HCT116 (cell line): Measurements from ENCODE around the gene COL28A1. TPM values are rescaled to one million over a fixed set of nuclear protein-coding genes. Genes with fewer than 3 reads are reported as not detected.

Experiments used
- ATAC-seq: fragments of 200-7000 bp; cut with Tn5 transposase; 2 replicates; pipeline ENCODE4 v1.9.1; 2020; ENCODE audit warnings: mild to moderate bottlenecking, moderate library complexity
- BruUV-seq: library from RNA; stranded (reverse); fragments of 400-500 nt; replicated peaks from 2 replicates; lab custom pipeline; 2021; lab: Mats Ljungman, UMichigan
- CTCF ChIA-PET: fragments of 300-600 bp; sonication (Branson Sonifier 250); formaldehyde crosslinking; loops from one replicate; lab custom pipeline; 2021; ENCODE audit warnings: antibody characterized with exemption; lab: Charles Lee
- POLR2A ChIA-PET: fragments of 300-600, 350-600 bp; sonication (Branson Sonifier 250); formaldehyde crosslinking; loops from one replicate; lab custom pipeline; 2021; ENCODE audit warnings: antibody characterized with exemption; lab: Charles Lee
- RAD21 ChIA-PET, 2 experiments: fragments of 300-600 bp; sonication (Branson Sonifier 250); formaldehyde crosslinking; loops; one replicate each; lab custom pipeline; 2023; ENCODE audit warnings: low total read pairs in 2 of 2; ENCODE audit not compliant: uncharacterized antibody in 2 of 2, unreplicated experiment in 2 of 2, low non-redundant PET in 1 of 2; lab: Charles Lee
- DNase-seq: peaks from one replicate; pipeline ENCODE4 v3.0.0-alpha.2; 2010; ENCODE audit warnings: low read depth, low spot score
- H2AFZ ChIP-seq: fragments of 200-600 bp; shearing (Covaris generic), sonication (generic); 2 replicates; pipeline ENCODE4 v1.6.1; 2017; ENCODE audit warnings: low read depth, mixed run types, mixed read lengths, antibody characterized with exemption, low read length; ENCODE audit not compliant: poor library complexity, severe bottlenecking
- H3K27ac ChIP-seq: 2 replicates; pipeline ENCODE4 v1.5.1; 2012; ENCODE audit warnings: low read depth, low read length
- H3K27me3 ChIP-seq: fragments of 200-600 bp; sonication (generic); 2 replicates; pipeline ENCODE4 v1.6.1; 2016; ENCODE audit warnings: mixed run types, low read length, mixed read lengths; ENCODE audit not compliant: insufficient read depth
- H3K36me3 ChIP-seq, 2 experiments: fragments of 200-500 bp in 1 of 2; fragments of 200-600 bp in 1 of 2; sonication (Bioruptor generic) in 1 of 2; sonication (generic) in 1 of 2; 2 replicates each; pipeline versions ENCODE4 v1.5.1 to v1.6.1; 2014 to 2016; ENCODE audit warnings: low read length in 2 of 2, inconsistent platforms in 1 of 2, mixed read lengths in 1 of 2, mixed run types in 1 of 2; ENCODE audit not compliant: insufficient read depth in 2 of 2, control insufficient read depth in 1 of 2
- H3K4me1 ChIP-seq, 2 experiments: fragments of 200-600 bp in 1 of 2; sonication (generic) in 1 of 2; 2 replicates each; pipeline versions ENCODE4 v1.5.1 to v1.6.1; 2012 to 2017; ENCODE audit warnings: low read length in 2 of 2, inconsistent platforms in 1 of 2, mild to moderate bottlenecking in 1 of 2, mixed read lengths in 1 of 2, mixed run types in 1 of 2, moderate library complexity in 1 of 2; ENCODE audit not compliant: insufficient read depth in 2 of 2, control insufficient read depth in 1 of 2
- H3K4me2 ChIP-seq: fragments of 200-600 bp; sonication (generic); 2 replicates; pipeline ENCODE4 v1.6.1; 2017; ENCODE audit warnings: mixed run types, low read length, mixed read lengths
- H3K4me3 ChIP-seq, 2 experiments: fragments of 200-600 bp in 1 of 2; sonication (generic) in 1 of 2; replicated peaks in 1 of 2; 2 replicates each; pipeline ENCODE4 v1.5.1; 2011 to 2016; ENCODE audit warnings: low read length in 2 of 2, control low read depth in 1 of 2, low read depth in 1 of 2, mild to moderate bottlenecking in 1 of 2, mixed read lengths in 1 of 2, mixed run types in 1 of 2
- H3K79me2 ChIP-seq: fragments of 200-600 bp; sonication (generic); 2 replicates; pipeline ENCODE4 v1.6.1; 2017; ENCODE audit warnings: mild to moderate bottlenecking, mixed run types, low read length, moderate library complexity, mixed read lengths; ENCODE audit not compliant: insufficient read depth
- H3K9ac ChIP-seq: fragments of 200-600 bp; sonication (generic); 2 replicates; pipeline ENCODE4 v1.6.1; 2016; ENCODE audit warnings: low read length, mixed read lengths
- H3K9me2 ChIP-seq: fragments of 200-600 bp; sonication (generic), shearing (Covaris generic); 2 replicates; pipeline ENCODE4 v1.6.1; 2017; ENCODE audit warnings: mixed run types, mild to moderate bottlenecking, moderate library complexity; ENCODE audit not compliant: insufficient read depth
- H3K9me3 ChIP-seq, 2 experiments: fragments of 200-500 bp in 1 of 2; fragments of 200-600 bp in 1 of 2; sonication (Bioruptor generic) in 1 of 2; sonication (generic) in 1 of 2; 2 replicates each; pipeline ENCODE4 v1.6.1; 2014 to 2017; ENCODE audit warnings: low read length in 2 of 2, mixed read lengths in 2 of 2, inconsistent platforms in 1 of 2, low read depth in 1 of 2, mild to moderate bottlenecking in 1 of 2, mixed run types in 1 of 2, moderate library complexity in 1 of 2; ENCODE audit not compliant: control insufficient read depth in 1 of 2, insufficient read depth in 1 of 2
- H4K20me1 ChIP-seq: fragments of 200-600 bp; sonication (generic), shearing (Covaris generic); 2 replicates; pipeline ENCODE4 v1.6.1; 2017; ENCODE audit warnings: mixed run types, mild to moderate bottlenecking, moderate library complexity; ENCODE audit not compliant: insufficient read depth
- ATF3 ChIP-seq: IDR thresholded peaks from 2 replicates; pipeline ENCODE4 v1.6.1; 2012
- CBX3 ChIP-seq: IDR thresholded peaks from 2 replicates; pipeline ENCODE4 v1.6.1; 2012; ENCODE audit warnings: low read depth
- EGR1 ChIP-seq: IDR thresholded peaks from 2 replicates; pipeline ENCODE4 v1.6.1; 2012; ENCODE audit warnings: low read depth
- ELF1 ChIP-seq: IDR thresholded peaks from 2 replicates; pipeline ENCODE4 v1.6.1; 2012; ENCODE audit warnings: low read depth, borderline replicate concordance
- EZH2phosphoT487 ChIP-seq: fragments of 200-600 bp; IDR thresholded peaks from 2 replicates; pipeline ENCODE4 v1.6.1; 2018; ENCODE audit warnings: antibody characterized with exemption, borderline replicate concordance
- FOSL1 ChIP-seq: IDR thresholded peaks from 2 replicates; pipeline ENCODE4 v1.6.1; 2012; ENCODE audit warnings: low read depth
- JUND ChIP-seq: IDR thresholded peaks from 2 replicates; pipeline ENCODE4 v1.6.1; 2012
- MAX ChIP-seq: IDR thresholded peaks from 2 replicates; pipeline ENCODE4 v1.6.1; 2012
- POLR2A ChIP-seq: IDR thresholded peaks from 2 replicates; pipeline ENCODE4 v1.7.0; 2011; ENCODE audit warnings: borderline replicate concordance; ENCODE audit not compliant: insufficient read depth, insufficient read length; ENCODE audit errors: extremely low read depth
- RAD21 ChIP-seq: IDR thresholded peaks from 2 replicates; pipeline ENCODE4 v1.6.1; 2012; ENCODE audit warnings: low read depth, mild to moderate bottlenecking
- SIN3A ChIP-seq: IDR thresholded peaks from 2 replicates; pipeline ENCODE4 v1.6.1; 2012; ENCODE audit warnings: low read depth
- SP1 ChIP-seq: IDR thresholded peaks from 2 replicates; pipeline ENCODE4 v1.6.1; 2012; ENCODE audit warnings: low read depth
- SRF ChIP-seq: IDR thresholded peaks from 2 replicates; pipeline ENCODE4 v1.6.1; 2012; ENCODE audit warnings: low read depth
- ZNF274 ChIP-seq: fragments of 200-500 bp; sonication (Bioruptor generic); IDR thresholded peaks from 2 replicates; pipeline ENCODE4 v1.6.1; 2014; ENCODE audit warnings: mild to moderate bottlenecking, low read depth, low read length, inconsistent platforms
- intact Hi-C: fragments of 100-400 bp; cut with micrococcal nuclease; formaldehyde crosslinking; loops from 2 replicates; pipeline ENCODE4 v1.10.0; 2022
- total RNA-seq: library from RNA; stranded (reverse); gene quantifications from one replicate; pipeline ENCODE4 v1.2.1, GENCODE V29; 2021; ENCODE audit not compliant: unreplicated experiment
- TF ChIP-seq, protein P1 (sequence below), 3 experiments: fragments of 200-600 bp in 1 of 3; sonication (generic) in 1 of 3; IDR thresholded peaks in 2 of 3; conservative IDR thresholded peaks in 1 of 3; 2 replicates each; pipeline ENCODE4 v1.5.1; 2012 to 2017; ENCODE audit warnings: low read depth in 2 of 3, low read length in 2 of 3, antibody characterized with exemption in 1 of 3, borderline replicate concordance in 1 of 3, control low read depth in 1 of 3, mild to moderate bottlenecking in 1 of 3, mixed read lengths in 1 of 3, mixed run types in 1 of 3, moderate library complexity in 1 of 3; ENCODE audit not compliant: insufficient read depth in 1 of 3
- TF ChIP-seq, protein P2 (sequence below): IDR thresholded peaks from 2 replicates; pipeline ENCODE4 v1.6.1; 2012; ENCODE audit warnings: low read depth

COL28A1 gene
- total RNA-seq, 1 experiment from 2014 or later = 0.12 TPM

- no peak for TF ChIP-seq CBX3
- TF ChIP-seq MAX = no peak
- no peak for TF ChIP-seq SRF
- TF ChIP-seq JUND = no peak
- no peak for TF ChIP-seq FOSL1
- no peak for TF ChIP-seq SP1
Observed at GRCh38 chr7:7557252-7557651, 21.6 kb upstream of the COL28A1 start (continued).

- RAD21 ChIA-PET = no interaction called here
- no peak for DNase-seq
Observed at GRCh38 chr7:7556852-7557251, 21.2 kb upstream of the COL28A1 start.

More at GRCh38 chr7:7556852-7557251, 21.2 kb upstream of the COL28A1 start:
- H3K9me3 ChIP-seq = peaks cover 0 to 6% of the 10 kb centered on the region in 2 experiments; a peak in 2 of 4 replicates
- H3K79me2 ChIP-seq = no peaks in the 10 kb centered on the region
- BruUV-seq = no TSS peak
- ChIA-PET CTCF (no interaction called here), POLR2A (no interaction called here)
- no peaks in the 10 kb centered on the region for H3K27me3 ChIP-seq
- no peak overlapping the region for H3K4me2 ChIP-seq
- H4K20me1 ChIP-seq = no peaks in the 10 kb centered on the region
- H3K4me1 ChIP-seq = no peaks in the 10 kb centered on the region
- TF ChIP-seq ELF1 (no peak), EZH2phosphoT487 (no peak), JUND (no peak), ATF3 (no peak), ZNF274 (no peak), MAX (no peak), POLR2A (no peak), EGR1 (no peak), SRF (no peak), RAD21 (no peak), SP1 (no peak), SIN3A (no peak)
- TF ChIP-seq, protein P1, sequence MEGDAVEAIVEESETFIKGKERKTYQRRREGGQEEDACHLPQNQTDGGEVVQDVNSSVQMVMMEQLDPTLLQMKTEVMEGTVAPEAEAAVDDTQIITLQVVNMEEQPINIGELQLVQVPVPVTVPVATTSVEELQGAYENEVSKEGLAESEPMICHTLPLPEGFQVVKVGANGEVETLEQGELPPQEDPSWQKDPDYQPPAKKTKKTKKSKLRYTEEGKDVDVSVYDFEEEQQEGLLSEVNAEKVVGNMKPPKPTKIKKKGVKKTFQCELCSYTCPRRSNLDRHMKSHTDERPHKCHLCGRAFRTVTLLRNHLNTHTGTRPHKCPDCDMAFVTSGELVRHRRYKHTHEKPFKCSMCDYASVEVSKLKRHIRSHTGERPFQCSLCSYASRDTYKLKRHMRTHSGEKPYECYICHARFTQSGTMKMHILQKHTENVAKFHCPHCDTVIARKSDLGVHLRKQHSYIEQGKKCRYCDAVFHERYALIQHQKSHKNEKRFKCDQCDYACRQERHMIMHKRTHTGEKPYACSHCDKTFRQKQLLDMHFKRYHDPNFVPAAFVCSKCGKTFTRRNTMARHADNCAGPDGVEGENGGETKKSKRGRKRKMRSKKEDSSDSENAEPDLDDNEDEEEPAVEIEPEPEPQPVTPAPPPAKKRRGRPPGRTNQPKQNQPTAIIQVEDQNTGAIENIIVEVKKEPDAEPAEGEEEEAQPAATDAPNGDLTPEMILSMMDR (IDR thresholded peaks at IDR 0.05 in 2 of 3, conservative IDR thresholded peaks at IDR 0.05 in 1 of 3; ENCODE audit: borderline replicate concordance in 1 of 3, insufficient read depth in 1 of 3, low read depth in 2 of 3, low read length in 2 of 3) = no peak
- TF ChIP-seq, protein P2, sequence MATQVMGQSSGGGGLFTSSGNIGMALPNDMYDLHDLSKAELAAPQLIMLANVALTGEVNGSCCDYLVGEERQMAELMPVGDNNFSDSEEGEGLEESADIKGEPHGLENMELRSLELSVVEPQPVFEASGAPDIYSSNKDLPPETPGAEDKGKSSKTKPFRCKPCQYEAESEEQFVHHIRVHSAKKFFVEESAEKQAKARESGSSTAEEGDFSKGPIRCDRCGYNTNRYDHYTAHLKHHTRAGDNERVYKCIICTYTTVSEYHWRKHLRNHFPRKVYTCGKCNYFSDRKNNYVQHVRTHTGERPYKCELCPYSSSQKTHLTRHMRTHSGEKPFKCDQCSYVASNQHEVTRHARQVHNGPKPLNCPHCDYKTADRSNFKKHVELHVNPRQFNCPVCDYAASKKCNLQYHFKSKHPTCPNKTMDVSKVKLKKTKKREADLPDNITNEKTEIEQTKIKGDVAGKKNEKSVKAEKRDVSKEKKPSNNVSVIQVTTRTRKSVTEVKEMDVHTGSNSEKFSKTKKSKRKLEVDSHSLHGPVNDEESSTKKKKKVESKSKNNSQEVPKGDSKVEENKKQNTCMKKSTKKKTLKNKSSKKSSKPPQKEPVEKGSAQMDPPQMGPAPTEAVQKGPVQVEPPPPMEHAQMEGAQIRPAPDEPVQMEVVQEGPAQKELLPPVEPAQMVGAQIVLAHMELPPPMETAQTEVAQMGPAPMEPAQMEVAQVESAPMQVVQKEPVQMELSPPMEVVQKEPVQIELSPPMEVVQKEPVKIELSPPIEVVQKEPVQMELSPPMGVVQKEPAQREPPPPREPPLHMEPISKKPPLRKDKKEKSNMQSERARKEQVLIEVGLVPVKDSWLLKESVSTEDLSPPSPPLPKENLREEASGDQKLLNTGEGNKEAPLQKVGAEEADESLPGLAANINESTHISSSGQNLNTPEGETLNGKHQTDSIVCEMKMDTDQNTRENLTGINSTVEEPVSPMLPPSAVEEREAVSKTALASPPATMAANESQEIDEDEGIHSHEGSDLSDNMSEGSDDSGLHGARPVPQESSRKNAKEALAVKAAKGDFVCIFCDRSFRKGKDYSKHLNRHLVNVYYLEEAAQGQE = no peak
- no peak overlapping the region for H2AFZ ChIP-seq
- no peak overlapping the region for H3K27ac ChIP-seq
- ATAC-seq = no peak
- H3K36me3 ChIP-seq = no peaks in the 10 kb centered on the region
- H3K4me3 ChIP-seq = no peak overlapping the region
- no peak overlapping the region for H3K9ac ChIP-seq
- no peaks in the 10 kb centered on the region for H3K9me2 ChIP-seq
- intact Hi-C loops = no loop called here
